ENCODE measurements around the gene CD93.

Gene CD93, protein sequence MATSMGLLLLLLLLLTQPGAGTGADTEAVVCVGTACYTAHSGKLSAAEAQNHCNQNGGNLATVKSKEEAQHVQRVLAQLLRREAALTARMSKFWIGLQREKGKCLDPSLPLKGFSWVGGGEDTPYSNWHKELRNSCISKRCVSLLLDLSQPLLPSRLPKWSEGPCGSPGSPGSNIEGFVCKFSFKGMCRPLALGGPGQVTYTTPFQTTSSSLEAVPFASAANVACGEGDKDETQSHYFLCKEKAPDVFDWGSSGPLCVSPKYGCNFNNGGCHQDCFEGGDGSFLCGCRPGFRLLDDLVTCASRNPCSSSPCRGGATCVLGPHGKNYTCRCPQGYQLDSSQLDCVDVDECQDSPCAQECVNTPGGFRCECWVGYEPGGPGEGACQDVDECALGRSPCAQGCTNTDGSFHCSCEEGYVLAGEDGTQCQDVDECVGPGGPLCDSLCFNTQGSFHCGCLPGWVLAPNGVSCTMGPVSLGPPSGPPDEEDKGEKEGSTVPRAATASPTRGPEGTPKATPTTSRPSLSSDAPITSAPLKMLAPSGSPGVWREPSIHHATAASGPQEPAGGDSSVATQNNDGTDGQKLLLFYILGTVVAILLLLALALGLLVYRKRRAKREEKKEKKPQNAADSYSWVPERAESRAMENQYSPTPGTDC

DNA sequence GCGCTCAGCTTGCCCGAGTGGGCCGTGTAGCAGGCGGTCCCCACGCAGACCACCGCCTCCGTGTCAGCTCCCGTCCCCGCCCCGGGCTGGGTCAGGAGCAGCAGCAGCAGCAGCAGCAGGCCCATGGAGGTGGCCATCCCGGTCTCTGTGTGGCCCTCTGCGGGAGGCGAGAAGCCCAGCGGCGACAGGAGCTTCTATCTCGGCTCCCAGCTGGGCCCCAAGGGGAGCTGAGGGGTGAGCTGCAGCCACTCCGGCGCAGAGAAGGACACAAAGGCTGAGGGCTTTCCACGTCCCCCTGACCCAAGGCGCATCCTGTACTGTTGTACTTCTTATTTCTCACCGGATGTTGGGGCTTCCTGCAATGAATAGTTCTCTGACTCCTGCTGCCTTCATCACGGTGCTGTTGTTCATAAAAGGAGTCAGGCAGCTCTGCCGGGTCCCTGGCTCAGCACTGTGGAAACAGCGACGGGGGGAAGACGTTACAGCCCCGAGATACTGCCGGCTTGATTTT is at the start of gene CD93:
CD93 (minus strand) TSS at position 269 of the 511 bp plus-strand sequence; CDS start at position 137, 132 bp downstream.
- peak in 1 of 2 donors; percentile 4 for DNase-seq (ENCODE audit: low read depth in 2 of 2)

DNA sequence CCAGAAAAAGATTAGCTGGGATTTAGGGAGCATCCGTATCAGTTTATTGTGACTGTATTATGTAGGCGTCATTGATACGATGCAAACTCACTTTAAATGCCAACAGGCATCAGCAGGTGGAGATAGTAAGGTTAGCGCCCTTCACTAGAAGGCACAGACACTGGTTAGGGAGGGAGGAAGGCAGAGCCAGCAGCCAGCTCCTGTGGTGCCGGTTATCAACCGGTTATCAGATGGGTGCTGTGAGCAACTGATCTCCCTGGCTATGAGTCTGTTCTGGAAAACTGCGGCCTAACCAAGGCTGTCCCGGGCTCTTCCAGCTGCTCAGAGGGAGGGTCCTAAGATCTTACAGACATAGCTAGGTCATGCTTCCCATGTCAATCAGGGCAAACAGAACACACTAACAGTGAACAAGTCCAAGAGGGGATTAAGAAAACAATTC is 47.5 kb upstream of the CD93 start:
- DNase-seq (ENCODE audit: low read depth in 2 of 2): no peak

DNA sequence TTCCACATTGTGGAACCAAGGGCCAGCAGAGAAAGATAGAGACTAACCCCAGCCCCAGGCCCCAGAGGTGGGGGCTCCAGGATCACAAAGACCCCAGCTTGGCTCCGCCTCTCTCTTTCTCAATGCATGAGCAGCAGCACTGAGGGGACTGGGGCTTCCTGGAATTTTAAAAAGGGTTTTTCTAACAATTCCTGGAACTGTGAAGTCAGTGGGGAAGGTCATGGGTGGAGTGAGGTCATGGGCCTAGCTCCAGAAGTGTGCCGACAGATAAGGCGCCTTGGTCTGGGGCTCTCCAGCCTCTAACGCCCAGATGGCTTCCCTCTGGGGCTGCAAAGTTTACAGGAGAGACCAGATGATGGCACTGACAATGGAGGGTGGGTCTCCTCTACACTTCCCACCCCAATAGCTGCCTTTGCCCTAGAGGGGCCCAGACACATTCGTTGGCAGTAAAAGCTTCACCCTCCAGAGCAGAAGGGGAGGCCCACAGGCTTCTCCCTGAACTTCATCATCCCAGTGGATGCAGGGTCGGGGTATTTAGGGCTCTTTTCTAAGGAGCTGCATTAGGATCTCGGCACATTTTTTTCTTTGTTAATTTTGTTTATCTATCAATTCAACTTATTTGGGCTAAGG is 46.9 kb upstream of the CD93 start:
- DNase-seq (ENCODE audit: low read depth in 2 of 2): no peak

DNA sequence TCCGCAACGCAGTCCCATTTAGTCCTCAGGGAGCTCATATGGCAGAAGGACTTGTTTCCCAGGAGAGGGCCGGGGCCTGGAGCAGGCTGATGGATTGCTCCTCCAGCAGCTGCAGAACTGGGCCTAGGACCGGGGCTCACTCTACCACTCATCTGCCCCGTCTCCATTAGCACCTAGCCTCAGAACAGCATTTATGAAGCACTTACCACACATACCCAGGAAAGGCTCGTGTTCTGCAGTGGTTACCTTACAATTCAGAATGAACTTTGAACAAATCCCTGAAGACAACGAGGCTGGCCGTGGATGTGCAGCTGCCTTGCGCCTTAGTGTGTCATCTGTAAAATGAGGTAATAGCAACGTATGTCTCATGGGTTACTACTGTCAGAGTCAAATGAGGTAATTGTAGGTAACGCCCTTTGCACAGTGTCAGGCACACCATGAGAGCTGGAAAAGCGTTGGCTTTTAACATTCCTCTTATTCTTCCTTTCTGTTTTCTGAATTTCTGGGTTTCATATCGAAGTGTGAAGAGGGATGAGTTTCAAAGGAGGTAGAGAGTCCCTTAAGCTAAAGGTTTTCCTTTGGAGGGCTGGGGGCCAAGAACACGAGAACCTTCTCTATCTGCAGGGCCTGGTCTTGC is 46.3 kb upstream of the CD93 start:
- no peak for DNase-seq (ENCODE audit: low read depth in 2 of 2)

DNA sequence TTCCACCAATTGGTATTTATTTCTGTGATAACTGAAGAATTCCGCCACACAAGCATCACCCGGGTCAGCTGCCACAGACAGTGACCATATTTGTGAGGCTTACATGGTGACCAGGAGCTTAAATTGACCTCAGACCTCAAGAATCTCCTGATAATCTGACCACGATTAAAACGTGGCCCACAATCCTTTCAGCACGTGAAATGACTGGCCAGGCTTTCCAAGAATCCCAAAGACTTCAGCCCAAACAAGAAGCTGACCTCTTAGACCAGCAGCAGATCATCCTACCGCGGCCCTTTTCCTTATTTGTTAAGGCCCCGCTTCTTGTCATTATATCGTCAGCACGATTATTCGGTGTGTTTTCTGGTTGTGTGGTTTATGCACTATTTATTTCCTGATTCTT is 45.6 kb upstream of the CD93 start:
- DNase-seq (ENCODE audit: low read depth in 2 of 2): no peak

DNA sequence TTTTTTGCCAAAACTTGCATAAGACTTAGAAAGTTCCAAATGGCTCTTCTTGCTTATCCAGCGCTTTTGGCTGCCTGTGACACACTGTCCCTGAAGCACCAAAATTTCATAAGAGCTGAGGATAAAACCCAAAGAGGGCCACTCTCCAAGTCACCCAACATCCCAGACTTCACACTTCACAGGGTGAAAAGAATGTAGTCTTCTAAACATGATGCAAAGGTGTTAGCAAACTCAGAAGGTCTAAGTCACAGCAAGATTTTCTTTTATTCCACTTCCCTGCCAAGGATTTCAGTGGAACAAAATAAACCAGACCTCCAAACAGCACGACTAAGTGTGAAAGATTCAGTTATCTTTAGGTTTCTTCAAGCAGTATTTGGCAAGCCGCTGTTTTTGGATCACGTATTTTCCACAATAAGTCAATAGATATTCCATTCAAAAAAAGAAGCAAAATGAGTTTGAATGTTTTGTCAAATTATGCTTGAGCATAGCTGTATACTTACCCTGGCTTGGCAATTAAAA is 44.6 kb upstream of the CD93 start:
- no peak for DNase-seq (ENCODE audit: low read depth in 2 of 2)

DNA sequence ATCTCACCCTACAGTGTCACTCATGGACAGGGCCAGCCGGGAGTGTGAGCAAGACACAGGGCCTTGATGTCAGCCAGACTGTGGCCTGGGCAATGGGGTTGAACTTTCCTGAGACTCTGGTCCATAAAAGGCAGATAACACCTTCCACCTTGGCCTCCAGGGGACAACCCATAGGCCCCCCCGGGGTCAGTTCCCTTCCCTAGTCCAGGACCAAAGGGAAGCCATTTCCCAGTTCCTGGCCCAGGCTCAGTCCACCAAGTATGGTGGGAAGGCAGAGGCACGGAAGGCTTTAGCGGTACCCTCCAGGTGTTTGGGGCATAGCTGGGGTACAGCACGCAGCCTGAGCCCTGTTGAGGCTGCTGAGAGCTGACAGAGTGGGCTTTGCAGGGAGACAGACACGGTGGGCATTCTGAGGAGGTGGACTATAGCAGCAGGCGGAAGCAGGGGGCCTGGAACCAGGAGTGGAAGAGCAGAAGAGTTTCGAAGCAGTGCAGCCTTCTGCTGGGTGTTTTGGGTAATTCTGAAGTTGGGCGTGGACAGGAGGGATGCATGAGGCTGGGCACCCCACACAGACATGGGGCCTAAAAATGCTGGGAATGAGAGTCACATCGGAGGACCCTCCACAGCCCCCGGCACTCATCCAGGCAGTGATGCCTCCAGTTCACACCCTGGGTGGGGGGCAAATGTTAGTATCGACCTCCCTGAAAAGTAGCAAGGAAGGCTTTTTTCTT is 43.9 kb upstream of the CD93 start:
- no peak for DNase-seq (ENCODE audit: low read depth in 2 of 2)

DNA sequence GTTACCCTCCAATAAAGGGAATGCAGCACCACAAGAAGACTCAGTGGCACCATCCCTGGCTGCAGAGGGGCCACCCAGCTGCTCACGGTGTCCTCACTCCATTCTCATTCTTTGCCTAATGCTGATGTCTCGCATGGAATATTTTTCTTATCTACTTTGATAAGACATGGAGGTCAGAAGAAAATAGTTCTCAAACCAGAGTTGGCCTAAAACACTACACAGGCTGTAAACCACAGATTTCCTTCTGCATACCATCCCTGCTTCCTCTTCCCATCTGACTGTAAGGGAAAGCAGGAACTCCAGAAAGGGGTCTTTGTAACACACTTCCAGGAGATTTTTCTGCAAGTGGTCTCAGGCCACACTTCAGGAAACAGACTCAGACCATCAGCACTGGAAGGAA is 43.1 kb upstream of the CD93 start:
- DNase-seq (ENCODE audit: low read depth in 2 of 2): no peak

DNA sequence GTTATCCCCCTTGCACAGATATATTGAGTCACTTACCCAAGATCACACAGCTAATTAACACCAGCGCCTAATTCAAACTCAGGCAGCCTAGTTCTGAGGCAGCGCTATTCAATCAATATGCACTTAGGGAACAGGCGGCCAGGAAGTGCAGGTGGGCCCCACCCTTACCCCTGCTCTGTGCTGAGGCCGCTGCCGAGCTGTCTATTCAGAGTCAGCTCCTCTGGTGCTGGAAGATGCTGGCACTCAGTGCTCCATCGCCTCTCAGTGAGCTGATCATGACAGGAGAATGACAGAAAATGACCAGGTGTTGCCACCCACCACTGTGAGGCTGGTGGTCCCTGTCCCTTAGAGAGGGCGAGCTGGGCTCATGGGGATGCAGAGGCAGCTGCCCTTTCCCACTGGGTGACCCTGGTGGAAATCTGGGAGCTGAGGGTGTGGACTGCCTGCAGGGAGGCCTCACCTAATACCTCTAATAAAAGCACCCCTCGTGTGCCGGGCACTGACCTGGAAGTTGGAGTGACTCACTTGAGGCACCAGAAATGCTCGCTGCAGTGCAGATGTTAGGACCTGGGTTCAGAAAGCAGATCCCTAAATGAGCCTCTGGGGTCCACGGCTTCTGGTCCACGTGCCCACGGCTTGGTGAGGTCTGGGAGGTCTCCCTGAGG is 42.5 kb upstream of the CD93 start:
- DNase-seq (ENCODE audit: low read depth in 2 of 2): no peak

DNA sequence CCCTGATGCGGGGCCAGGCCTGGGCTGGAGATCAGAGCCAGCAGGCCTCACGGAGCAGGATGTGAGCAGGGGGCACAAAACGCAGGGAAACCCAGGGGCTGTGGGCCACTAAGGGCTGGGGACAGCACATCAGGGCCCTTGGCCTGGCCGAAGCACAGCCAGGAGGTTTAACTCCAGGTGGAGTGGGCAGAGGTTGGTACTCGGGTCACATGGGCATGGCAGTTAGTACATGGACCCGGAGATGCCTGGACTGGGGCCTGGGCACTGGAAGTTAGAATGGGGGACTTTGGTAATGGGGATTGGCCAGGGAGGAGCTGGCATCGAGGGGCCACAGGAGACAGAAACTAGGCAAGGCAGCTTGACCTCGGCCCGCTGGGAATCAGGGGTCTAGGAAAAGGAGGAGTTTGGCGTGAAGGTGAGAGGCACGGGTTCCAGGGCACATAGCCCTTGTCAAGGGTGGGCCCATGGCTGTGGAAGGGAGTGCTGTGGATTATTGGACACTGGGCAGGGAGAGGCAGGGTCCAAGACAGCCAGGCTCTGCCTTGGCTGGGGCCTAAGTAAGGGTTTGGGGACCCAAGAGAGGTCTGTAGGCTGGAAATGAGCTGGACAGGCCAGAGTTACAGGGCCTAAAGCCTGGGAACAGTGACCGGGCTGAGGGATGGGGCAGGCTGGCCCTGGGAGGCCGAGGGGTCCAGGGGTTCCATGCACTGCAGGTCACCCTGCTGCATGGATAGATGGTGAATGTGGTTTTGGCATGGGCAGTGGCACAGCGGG is 41.6 kb upstream of the CD93 start:
- DNase-seq (ENCODE audit: low read depth in 2 of 2): no peak

DNA sequence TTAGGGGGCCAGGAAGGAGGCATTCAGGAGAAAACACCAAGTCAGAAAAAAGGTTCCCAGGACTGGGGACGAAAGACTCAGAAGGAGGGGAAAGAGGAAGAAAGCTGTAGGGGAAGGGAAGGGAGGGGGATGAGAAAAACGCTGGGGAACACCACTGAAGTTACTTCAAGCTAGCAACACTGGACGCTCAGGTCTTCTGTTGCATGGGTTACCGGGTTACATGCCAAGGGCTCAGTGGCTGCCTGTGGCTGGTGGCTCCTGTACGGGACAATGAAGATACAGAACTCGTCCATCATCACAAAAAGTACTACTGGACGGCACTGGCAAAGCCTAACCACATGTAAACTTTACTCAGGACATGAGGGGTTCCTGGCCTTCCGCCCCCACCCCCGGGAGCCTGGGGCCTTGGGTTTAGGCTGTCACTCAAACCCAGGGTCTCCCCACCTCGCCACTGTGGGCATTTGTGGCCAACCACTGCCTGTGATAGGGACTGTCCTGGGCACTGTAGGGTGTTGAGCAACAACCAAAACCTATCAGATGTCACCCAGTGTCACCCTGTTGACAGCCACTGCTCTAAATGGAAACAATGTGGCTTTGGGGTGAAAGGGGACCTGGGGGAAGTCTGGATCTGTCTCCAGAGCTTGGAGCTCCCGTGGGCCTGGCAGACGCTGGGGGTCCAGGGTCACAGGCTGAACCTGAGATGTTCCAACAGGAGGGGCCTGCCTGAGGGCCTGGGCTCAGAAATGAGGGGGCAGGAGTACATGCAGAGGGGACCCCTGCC is 40.3 kb upstream of the CD93 start:
- DNase-seq (ENCODE audit: low read depth in 2 of 2): no peak

DNA sequence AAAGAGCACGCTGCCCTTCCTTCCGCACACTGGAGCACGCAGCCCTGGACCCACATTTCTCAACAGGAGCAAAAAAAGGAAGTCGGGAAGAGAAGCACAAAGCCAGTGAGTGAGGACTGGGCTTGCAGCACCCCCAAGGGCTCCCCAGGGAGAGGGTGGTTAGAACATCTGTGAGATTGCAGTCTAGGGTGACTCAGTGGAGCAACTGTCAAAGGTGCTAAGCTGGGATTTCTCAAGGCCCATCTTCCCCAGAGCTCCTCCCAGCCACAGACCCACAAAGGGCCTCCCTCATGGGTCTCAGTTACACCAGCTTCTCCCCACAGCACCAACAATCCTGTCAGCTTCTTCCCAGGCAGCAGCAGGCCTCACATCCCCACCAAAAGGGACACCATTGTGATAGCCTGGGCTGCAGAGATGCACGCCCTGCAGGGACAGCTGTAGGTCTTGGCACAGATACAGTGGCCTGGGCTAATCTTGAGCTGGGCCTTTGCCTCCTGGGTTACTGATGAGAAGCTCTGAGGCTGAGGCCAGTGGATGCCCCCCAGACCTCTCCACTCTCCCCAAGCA is 39.6 kb upstream of the CD93 start:
- DNase-seq (ENCODE audit: low read depth in 2 of 2): no peak

DNA sequence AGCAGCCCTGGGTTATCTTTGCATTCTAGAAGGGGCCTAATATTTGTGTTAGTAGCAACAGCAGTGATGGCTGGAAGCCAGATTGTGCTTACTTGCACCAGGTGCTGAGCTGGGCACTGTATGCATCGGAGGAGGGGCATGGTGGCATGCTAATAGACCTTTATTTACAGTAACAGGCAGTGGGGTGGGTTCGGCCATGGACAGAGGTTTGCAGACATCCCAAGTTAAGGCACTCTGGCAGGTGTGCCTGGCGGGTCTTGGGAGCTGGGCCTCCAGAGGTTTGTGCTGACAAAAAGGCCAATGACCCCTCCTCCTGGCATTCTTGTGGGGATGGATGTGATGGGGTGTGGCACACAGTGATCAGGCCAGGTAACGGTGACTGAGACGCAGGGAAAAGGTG is 39.0 kb upstream of the CD93 start:
- DNase-seq (ENCODE audit: low read depth in 2 of 2): no peak

DNA sequence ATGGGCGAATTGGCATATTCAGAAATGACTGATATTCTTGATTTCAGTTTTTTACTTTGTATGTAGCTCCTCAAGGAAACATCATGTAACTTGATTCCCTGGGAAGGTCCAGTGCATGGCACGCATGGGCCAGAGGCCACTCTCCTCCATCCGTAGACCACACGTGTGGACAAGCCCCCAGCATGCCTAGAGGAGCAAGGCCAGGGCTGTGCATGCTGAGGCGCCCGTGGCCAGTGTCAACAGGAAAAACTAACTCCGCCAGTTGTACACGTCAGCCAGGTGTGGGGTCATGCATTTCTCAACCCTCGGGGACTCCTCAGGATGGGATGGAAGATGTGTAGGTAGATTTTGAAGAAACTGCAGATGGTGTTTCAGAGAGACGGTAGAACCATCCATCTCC is 37.8 kb upstream of the CD93 start:
- no peak for DNase-seq (ENCODE audit: low read depth in 2 of 2)

DNA sequence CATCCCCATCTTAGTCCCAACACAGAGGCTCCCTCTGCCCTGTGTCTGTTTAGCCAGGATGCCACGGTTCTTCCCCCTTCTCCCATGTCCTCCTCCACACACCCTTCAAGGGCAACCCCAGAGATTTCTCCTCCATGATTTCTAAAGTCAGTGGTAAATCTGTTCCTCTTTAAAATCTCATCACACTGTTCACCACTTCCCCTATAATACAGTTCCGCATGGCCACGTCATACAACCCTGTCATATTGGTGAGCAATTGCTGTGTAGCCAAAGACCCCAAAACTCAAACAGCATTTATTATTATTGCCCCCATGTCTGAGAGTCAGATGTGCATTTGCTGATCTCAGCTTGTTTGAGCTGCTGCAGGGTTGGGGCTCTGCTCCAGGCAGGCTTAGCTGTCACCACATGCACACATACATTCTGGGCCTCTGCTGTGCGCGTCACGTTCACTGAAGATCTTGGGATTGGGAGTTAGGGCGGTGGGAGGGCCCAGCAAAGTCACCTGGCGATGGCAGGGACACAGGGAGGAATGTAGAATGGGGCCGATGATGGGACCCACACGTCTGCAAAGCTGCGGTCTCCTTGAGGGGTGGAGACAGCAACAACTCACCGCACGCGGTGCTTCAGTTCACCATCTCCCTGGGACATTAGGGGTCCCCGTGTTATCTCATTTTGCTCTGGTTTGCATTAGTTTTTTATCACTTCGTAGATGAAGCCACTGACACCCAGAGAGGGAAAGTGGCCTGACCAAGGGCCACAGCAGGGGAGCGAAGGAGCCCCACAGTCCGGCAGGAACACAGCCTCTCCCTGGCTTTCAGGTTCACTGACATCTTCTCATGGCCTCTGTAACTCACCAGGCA is 36.9 kb upstream of the CD93 start:
- no peak for DNase-seq (ENCODE audit: low read depth in 2 of 2)

DNA sequence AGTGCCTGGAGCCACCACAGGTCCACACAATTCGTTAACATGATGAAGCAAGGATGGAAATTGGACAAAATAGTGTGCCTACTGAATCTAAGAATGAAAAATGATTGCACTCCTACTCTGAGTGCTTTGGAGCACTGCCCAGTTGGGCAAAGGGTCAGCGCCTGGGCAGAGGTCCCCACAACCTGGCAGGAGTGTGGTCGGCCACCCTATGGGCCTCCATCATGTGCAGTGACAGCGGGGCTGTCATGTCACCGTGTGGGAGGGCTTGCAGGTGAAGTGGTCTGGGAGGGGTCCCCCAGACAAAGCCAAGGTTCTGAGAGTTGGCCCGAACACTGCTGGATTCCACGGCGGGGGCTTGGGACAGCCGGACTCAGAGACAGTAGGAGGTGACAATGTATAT is 36.2 kb upstream of the CD93 start:
- DNase-seq (ENCODE audit: low read depth in 2 of 2): no peak

DNA sequence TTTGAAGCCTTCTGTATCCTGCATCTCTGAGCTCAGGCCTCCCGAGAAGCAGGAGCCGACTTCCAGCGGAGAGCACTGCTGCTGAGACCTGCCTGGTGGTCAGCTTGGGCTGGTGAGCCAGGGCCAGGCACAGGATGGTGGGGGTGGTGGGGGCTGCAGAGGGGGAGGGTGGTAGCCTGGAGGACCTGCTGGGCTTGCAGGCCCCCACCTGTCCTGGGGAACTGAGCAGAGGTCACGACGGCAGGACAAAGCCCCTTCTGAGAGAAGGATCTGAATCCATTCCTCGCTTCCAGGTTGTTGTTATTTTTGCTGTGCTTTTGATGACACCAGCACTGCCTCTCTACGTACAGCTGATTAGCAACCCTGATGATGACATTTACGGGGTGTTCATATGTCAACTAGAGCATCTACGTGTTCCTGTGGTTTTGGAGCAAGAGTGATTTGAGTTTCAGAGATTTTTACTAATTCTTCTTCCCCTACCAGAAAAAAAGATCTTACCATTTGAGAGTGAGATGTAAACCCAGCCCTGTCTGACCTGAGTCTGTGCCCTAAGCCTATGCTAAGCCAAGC is 35.7 kb upstream of the CD93 start:
- DNase-seq (ENCODE audit: low read depth in 2 of 2): no peak

Data from stimulated activated CD8-positive, alpha-beta memory T cell treated with anti-CD3 and anti-CD28 coated beads, Interleukin-2, amount 100 ng/mL, for 1 hour (primary cell).